H9 (cell line): ENCODE measurements around the gene LRRK1. TPM values are rescaled to one million over a fixed set of nuclear protein-coding genes. Genes with fewer than 3 reads are reported as not detected.

Experiments used
- DNase-seq: peaks from one replicate; pipeline ENCODE4 v3.0.0-alpha.2; 2017
- H2AFZ ChIP-seq: one replicate; pipeline ENCODE4 v1.6.1; 2013; ENCODE audit warnings: mild to moderate bottlenecking, low read length, control low read depth, moderate library complexity
- H2AK5ac ChIP-seq: 2 replicates; pipeline ENCODE4 v1.6.1; 2013; ENCODE audit warnings: low read length, control low read depth, mixed read lengths; ENCODE audit not compliant: insufficient read length
- H2BK120ac ChIP-seq: one replicate; pipeline ENCODE4 v1.6.1; 2013; ENCODE audit warnings: low read depth, mild to moderate bottlenecking, low read length, control low read depth, inconsistent platforms; ENCODE audit not compliant: poor library complexity, severe bottlenecking
- H2BK12ac ChIP-seq: 2 replicates; pipeline ENCODE4 v1.6.1; 2013; ENCODE audit warnings: low read length, control low read depth, mixed read lengths, low read depth; ENCODE audit not compliant: insufficient read length
- H2BK15ac ChIP-seq: 2 replicates; pipeline ENCODE4 v1.6.1; 2013; ENCODE audit warnings: low read depth, low read length, control low read depth
- H2BK20ac ChIP-seq: one replicate; pipeline ENCODE4 v1.6.1; 2013; ENCODE audit warnings: low read depth, mild to moderate bottlenecking, low read length, control low read depth, inconsistent platforms; ENCODE audit not compliant: poor library complexity, severe bottlenecking
- H2BK5ac ChIP-seq: 2 replicates; pipeline ENCODE4 v1.6.1; 2013; ENCODE audit warnings: low read length, control low read depth, mixed read lengths; ENCODE audit not compliant: insufficient read length
- H3K14ac ChIP-seq: 2 replicates; pipeline ENCODE4 v1.6.1; 2013; ENCODE audit warnings: low read length, control low read depth; ENCODE audit not compliant: insufficient read depth
- H3K18ac ChIP-seq: 2 replicates; pipeline ENCODE4 v1.6.1; 2013; ENCODE audit warnings: low read depth, mild to moderate bottlenecking, mixed read lengths, low read length, control low read depth; ENCODE audit not compliant: insufficient read length
- H3K23ac ChIP-seq: 2 replicates; pipeline ENCODE4 v1.6.1; 2013; ENCODE audit warnings: low read length, control low read depth, mixed read lengths, low read depth; ENCODE audit not compliant: insufficient read length
- H3K23me2 ChIP-seq: 2 replicates; pipeline ENCODE4 v1.6.1; 2013; ENCODE audit warnings: low read depth, mild to moderate bottlenecking, mixed read lengths, low read length, control low read depth; ENCODE audit not compliant: insufficient read length, poor library complexity, severe bottlenecking
- H3K27ac ChIP-seq: 2 replicates; pipeline ENCODE4 v1.5.1; 2013; ENCODE audit warnings: low read length, control low read depth, mixed read lengths, low read depth; ENCODE audit not compliant: insufficient read length
- H3K27me3 ChIP-seq: 2 replicates; pipeline ENCODE4 v1.6.1; 2013; ENCODE audit warnings: low read length, control low read depth, inconsistent platforms; ENCODE audit not compliant: insufficient read depth
- H3K4ac ChIP-seq: 2 replicates; pipeline ENCODE4 v1.6.1; 2013; ENCODE audit warnings: low read depth, mild to moderate bottlenecking, control low read depth, inconsistent platforms, low read length, moderate library complexity
- H3K4me1 ChIP-seq: 2 replicates; pipeline ENCODE4 v1.6.1; 2013; ENCODE audit warnings: low read length, control low read depth, inconsistent platforms; ENCODE audit not compliant: insufficient read depth
- H3K4me2 ChIP-seq: 2 replicates; pipeline ENCODE4 v1.6.1; 2013; ENCODE audit warnings: low read length, control low read depth, mixed read lengths; ENCODE audit not compliant: insufficient read length, insufficient read depth
- H3K56ac ChIP-seq: 2 replicates; pipeline ENCODE4 v1.6.1; 2013; ENCODE audit warnings: low read depth, mild to moderate bottlenecking, mixed read lengths, low read length, control low read depth; ENCODE audit not compliant: insufficient read length
- H3K79me1 ChIP-seq: 2 replicates; pipeline ENCODE4 v1.6.1; 2013; ENCODE audit warnings: low read depth, mild to moderate bottlenecking, moderate library complexity, low read length, control low read depth, inconsistent platforms; ENCODE audit not compliant: insufficient read depth, poor library complexity, severe bottlenecking
- H3K79me2 ChIP-seq: 2 replicates; pipeline ENCODE4 v1.6.1; 2013; ENCODE audit warnings: low read length, control low read depth, inconsistent platforms; ENCODE audit not compliant: insufficient read depth
- H3K9ac ChIP-seq: 2 replicates; pipeline ENCODE4 v1.6.1; 2013; ENCODE audit warnings: low read length, control low read depth, mixed read lengths; ENCODE audit not compliant: insufficient read length; ENCODE audit errors: extremely low read depth
- H3K9me3 ChIP-seq: one replicate; pipeline ENCODE4 v1.6.1; 2013; ENCODE audit warnings: low read depth, low read length, inconsistent platforms; ENCODE audit not compliant: control insufficient read depth
- H3T11ph ChIP-seq: one replicate; pipeline ENCODE4 v1.6.1; 2013; ENCODE audit warnings: mild to moderate bottlenecking, low read length, control low read depth, inconsistent platforms
- H4K20me1 ChIP-seq: one replicate; pipeline ENCODE4 v1.6.1; 2013; ENCODE audit not compliant: control insufficient read depth, insufficient read length, insufficient read depth
- H4K5ac ChIP-seq: 2 replicates; pipeline ENCODE4 v1.6.1; 2013; ENCODE audit warnings: low read depth, mild to moderate bottlenecking, mixed read lengths, low read length, control low read depth; ENCODE audit not compliant: insufficient read length
- H4K8ac ChIP-seq: replicated peaks from 2 replicates; pipeline ENCODE4 v1.6.1; 2013; ENCODE audit warnings: low read length, control low read depth, mixed read lengths, low read depth; ENCODE audit not compliant: insufficient read length
- H4K91ac ChIP-seq: 2 replicates; pipeline ENCODE4 v1.6.1; 2013; ENCODE audit warnings: low read depth, mild to moderate bottlenecking, moderate library complexity, mixed read lengths, low read length, control low read depth; ENCODE audit not compliant: insufficient read length
- H3K27ac Mint-ChIP-seq, 3 experiments: 2 replicates in 2 of 3; 3 replicates in 1 of 3; pipeline ENCODE4 v1.8.0; 2020 to 2021; ENCODE audit warnings: mixed read lengths in 3 of 3, mild to moderate bottlenecking in 1 of 3, moderate library complexity in 1 of 3
- H3K27me3 Mint-ChIP-seq: 2 replicates; pipeline ENCODE4 v1.8.0; 2021; ENCODE audit warnings: low read depth, mild to moderate bottlenecking, moderate library complexity, mixed read lengths
- H3K36me3 Mint-ChIP-seq, 3 experiments: 2 replicates in 2 of 3; 3 replicates in 1 of 3; pipeline ENCODE4 v1.8.0; 2020 to 2021; ENCODE audit warnings: low read depth in 3 of 3, mixed read lengths in 3 of 3; ENCODE audit not compliant: insufficient read depth in 1 of 3
- H3K4me1 Mint-ChIP-seq, 2 experiments: 2 replicates each; pipeline ENCODE4 v1.8.0; 2020; ENCODE audit warnings: mixed read lengths in 2 of 2
- H3K4me3 Mint-ChIP-seq, 2 experiments: 2 replicates in 1 of 2; 3 replicates in 1 of 2; pipeline ENCODE4 v1.8.0; 2020 to 2021; ENCODE audit warnings: mild to moderate bottlenecking in 2 of 2, mixed read lengths in 2 of 2, moderate library complexity in 1 of 2
- H3K9me3 Mint-ChIP-seq, 2 experiments: 2 replicates in 1 of 2; 3 replicates in 1 of 2; pipeline ENCODE4 v1.8.0; 2020; ENCODE audit warnings: mild to moderate bottlenecking in 2 of 2, mixed read lengths in 2 of 2, moderate library complexity in 1 of 2
- CTCF ChIP-seq: fragments of 200-600 bp; sonication (generic); conservative IDR thresholded peaks from 3 replicates; pipeline ENCODE4 v1.8.0; 2021; ENCODE audit warnings: antibody characterized with exemption, mild to moderate bottlenecking
- WGBS: extraction: QIAGEN DNeasy Blood & Tissue Kit; methylation state at CpG from one replicate; pipeline ENCODE4 v1.1.7; 2013; ENCODE audit warnings: missing lambda C conversion rate, low lambda C conversion rate, mixed read lengths; ENCODE audit not compliant: insufficient read length; ENCODE audit errors: extremely low coverage; 5-methylcytosine and 5-hydroxymethylcytosine counted together
- total RNA-seq: library from RNA; stranded (reverse); gene quantifications from 2 replicates; pipeline ENCODE4 v1.2.1, GENCODE V29; 2021

LRRK1 gene
- total RNA-seq, 1 experiment from 2014 or later: 4.0 TPM

- Histone ChIP-seq H2BK5ac (no peak overlapping the region), H3K4me1 (no peaks in the 10 kb centered on the region), H3K79me1 (no peaks in the 10 kb centered on the region), H4K5ac (no peak overlapping the region), H3T11ph (no peak overlapping the region), H3K79me2 (no peaks in the 10 kb centered on the region), H2AK5ac (no peak overlapping the region), H3K14ac (no peak overlapping the region), H3K27me3 (peaks cover 20% of the 10 kb centered on the region), H3K23ac (no peak overlapping the region), H3K56ac (no peak overlapping the region), H2AFZ (no peak overlapping the region), H3K4ac (no peak overlapping the region), H3K4me2 (no peak overlapping the region), H3K27ac (no peak overlapping the region), H2BK12ac (no peak overlapping the region), H3K9me3 (no peaks in the 10 kb centered on the region), H4K91ac (no peak overlapping the region), H2BK20ac (no peak overlapping the region), H4K8ac (no peak overlapping the region), H3K18ac (no peak overlapping the region), H3K23me2 (peaks cover 4% of the 10 kb centered on the region), H2BK15ac (no peak overlapping the region), H3K9ac (no peak overlapping the region), H2BK120ac (no peak overlapping the region), H4K20me1 (no peaks in the 10 kb centered on the region)
- no peaks in the 10 kb centered on the region; a peak in 1 of 5 replicates for H3K9me3 Mint-ChIP-seq
- WGBS: no CpG with 5 or more reads among the region's 5 CpGs
- DNase-seq: no peak
- H3K36me3 Mint-ChIP-seq: no peaks in the 10 kb centered on the region
- no peak for TF ChIP-seq CTCF
- H3K4me3 Mint-ChIP-seq: no peak overlapping the region
- H3K4me1 Mint-ChIP-seq: peaks cover 9 to 10% of the 10 kb centered on the region in 2 experiments
- H3K27me3 Mint-ChIP-seq: peaks cover 72% of the 10 kb centered on the region
- H3K27ac Mint-ChIP-seq: no peak overlapping the region
Observed at GRCh38 chr15:100923902-100924301, 4.7 kb downstream of the LRRK1 start.
